ENCODE results near the gene ZNF580.
A peak's percentile ranks its signal among the peaks of the same experiment; 100 is the strongest.

Gene ZNF580, protein sequence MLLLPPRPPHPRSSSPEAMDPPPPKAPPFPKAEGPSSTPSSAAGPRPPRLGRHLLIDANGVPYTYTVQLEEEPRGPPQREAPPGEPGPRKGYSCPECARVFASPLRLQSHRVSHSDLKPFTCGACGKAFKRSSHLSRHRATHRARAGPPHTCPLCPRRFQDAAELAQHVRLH

DNA sequence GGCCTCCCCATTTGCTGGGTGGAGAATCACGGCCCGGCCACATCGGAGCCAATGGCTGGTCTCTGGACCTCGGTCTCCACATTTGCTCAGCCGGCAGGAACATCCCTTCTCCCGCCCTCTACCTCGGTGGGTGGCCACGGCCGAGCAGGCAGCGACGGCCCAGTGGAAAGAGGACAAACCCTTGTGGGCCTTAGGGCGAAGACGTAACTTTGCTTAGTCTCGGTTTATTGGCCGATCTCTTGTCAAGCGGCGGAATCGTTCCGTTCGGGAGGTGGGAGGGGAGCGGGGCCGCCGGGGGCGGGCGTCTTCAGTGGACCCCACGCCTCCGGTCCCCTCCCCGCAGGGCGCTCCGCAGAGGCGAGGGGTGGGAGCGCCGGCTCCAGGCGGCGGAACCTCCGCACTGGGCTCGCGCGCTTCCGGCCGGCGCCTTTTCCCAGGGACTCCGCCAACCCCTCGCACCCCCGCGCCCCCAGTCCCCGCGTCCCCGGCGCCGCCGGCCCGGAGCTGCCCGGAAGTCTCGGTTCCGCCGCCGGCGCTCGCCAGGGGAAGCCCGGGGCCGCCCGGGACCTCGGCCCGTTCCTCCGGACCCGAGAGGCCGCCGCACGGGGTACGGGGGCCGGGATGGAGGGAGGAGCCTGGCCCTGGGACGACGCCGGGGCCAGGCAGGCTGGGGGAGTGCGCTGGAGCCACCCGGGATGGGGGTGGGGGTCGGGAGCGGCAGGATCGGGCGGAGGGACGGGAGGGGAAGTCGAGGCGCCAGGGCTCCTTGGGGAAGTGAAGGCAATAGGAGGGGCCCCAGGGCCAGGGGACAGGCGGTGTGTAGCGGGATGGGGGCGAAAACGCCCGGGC is at the start of gene ZNF580:
TSS of gene ZNF580 (plus strand) at position 426 of the 849 bp plus-strand sequence. CDS start 1,507 bp downstream, outside the sequence.
- FAIRE-seq (peak; percentile 77), DNase-seq (ENCODE audit: insufficient read length, low spot score) (no peak)

DNA sequence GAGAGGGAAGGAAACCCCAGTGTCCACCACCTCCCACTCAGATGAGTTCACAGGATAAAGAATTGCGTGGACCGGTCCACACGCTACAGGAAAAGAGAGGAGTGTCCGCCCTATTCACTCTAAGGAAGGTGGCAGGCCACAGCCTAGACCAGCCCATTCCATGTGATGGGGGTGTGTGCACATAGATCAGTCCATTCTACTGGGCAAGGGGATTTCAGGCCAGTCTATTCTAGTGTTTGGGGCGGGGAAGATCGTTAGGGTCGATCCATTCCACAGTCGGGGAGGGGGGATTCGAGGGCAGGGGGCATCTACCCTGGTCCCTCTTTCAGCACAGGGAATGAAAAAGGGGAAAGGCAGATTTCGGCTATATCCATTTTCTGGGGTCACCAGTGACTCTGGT is 49.2 kb upstream of the ZNF580 start:
- no peak for FAIRE-seq
- no peak for DNase-seq (ENCODE audit: insufficient read length, low spot score)

DNA sequence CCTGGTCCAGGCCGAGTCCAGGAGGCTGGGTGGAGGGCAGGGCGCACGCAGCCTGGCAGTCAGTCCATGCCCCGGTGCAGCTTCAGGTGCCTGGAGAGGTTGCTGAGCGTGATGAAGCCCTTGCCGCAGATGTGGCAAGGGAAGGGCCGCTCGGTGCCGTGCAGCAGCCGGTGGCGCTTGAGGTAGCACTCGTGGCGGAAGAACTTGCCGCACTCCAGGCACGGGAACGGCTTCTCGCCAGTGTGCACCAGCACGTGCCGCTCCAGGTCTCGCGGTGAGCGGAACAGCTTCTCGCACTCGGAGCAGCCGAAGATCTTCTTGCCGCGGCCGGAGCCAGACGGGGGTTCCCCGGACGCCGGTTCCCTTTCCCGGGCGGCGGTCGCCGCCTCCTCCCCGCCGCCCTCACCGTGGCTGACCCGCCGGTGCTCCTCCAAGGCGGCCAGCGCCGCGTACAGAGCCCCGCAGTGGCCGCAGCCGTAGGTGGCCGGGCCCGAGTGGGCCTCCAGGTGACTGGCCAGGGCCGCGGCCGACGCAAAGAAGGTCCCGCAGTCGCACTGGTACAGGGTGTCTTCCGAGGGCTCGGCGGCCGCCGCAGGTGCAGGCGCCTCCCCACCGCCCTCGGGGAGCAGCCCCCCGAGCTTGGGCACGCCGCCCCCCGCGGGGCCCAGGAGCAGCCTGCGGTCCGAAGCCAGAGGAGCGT is 48.3 kb upstream of the ZNF580 start:
- DNase-seq (ENCODE audit: insufficient read length, low spot score), result no peak
- no peak for FAIRE-seq

DNA sequence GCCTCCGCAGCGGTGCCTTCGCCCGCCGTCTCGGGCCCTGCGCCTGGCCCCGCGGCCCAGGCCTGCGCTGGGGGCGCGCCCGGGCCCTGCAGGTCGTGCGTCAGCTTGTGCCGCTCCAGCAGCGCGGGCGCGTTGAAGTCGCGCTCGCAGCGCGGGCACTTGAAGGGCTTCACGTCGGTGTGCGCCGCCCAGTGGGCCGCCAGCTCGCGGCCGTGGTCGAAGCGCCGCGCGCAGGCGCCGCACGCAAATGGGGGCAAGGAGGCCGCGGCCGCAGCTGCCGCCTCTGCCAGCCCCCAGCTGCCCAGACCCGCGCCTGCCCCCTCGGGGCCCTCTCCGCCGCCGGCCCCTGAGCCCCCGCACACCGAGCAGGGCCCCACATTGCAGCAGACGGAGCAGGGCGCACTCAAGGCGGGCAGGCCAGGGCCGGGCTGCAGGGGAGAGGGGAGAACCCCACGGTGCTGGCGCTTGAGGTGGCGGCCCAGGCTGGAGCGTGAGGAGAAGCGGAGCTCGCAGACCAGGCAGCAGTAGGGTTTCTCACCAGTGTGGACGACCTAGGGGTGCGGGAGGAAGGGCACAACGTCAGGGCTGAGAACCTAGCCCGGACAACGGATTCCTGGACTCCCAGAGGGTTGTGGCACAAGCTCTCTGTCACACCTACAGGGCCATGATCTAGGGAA is 47.6 kb upstream of the ZNF580 start:
- FAIRE-seq (no peak), DNase-seq (ENCODE audit: insufficient read length, low spot score) (no peak)

DNA sequence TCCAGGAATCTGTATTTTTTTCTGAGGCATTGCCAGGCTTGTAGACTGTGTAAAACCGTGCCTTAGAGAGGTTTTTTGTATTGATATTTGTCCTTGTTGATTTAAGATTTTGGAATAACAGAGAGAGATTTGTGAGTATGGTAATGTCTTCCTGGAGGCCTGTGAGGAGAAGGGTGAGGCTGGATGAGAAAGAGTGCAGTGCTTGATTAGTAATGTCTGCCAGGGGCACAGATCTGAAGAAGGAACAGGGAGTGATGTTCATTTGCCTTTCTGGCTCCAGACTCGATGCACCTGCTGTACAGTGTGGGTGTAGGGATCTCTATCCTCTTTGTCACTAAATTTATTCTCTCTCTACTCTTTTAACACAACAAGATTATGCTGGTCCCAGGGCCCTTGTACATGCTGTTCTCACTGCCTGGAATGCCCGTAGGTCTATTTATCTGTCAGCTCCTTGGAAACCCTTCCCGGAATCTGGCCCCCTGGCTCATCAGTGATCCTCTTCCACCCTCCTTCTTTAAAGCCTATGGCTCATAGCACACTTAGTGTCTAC is 45.7 kb upstream of the ZNF580 start:
- FAIRE-seq (no peak), DNase-seq (ENCODE audit: insufficient read length, low spot score) (no peak)

DNA sequence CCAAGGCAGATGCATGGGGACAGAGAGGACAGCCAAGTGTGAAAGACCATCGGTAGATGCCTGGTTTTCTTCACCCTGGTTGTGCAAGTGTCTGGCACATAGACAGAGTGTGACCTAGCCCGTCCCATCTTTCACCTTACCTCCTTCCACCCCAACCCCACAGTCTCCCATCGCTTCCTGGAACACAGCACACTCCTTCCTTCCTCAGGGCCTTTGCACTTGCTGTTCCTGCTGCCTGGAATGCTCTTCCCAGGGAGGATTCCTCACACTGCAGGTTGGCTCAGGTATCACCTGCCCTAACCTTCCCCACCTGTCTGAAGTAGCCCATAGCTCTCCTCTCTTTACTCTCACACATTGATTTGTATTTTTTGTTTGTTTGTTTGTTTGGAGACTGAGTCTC is 44.5 kb upstream of the ZNF580 start:
- DNase-seq (ENCODE audit: insufficient read length, low spot score), result no peak
- no peak for FAIRE-seq

DNA sequence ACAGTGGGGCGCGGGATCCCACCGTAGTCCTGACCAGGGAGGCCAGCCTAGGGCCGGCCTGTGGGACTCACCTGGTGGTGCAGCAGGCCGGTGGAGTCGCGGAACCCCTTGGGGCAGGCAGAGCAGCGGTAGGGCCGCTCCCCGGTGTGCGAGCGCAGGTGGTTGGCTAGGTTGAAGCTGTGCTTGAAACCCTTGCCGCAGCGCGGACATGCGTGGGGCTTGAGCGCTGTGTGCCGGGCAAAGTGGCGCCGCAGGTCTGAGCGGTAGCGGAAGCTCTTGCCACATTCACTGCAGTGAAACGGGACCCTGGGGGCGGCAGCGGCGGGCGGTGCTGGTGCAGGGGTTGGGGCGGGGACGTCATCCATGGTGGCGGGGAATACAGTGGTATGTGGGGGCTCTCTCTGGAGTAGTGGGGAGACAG is 43.3 kb upstream of the ZNF580 start:
- DNase-seq (ENCODE audit: insufficient read length, low spot score), result no peak
- FAIRE-seq, result no peak

DNA sequence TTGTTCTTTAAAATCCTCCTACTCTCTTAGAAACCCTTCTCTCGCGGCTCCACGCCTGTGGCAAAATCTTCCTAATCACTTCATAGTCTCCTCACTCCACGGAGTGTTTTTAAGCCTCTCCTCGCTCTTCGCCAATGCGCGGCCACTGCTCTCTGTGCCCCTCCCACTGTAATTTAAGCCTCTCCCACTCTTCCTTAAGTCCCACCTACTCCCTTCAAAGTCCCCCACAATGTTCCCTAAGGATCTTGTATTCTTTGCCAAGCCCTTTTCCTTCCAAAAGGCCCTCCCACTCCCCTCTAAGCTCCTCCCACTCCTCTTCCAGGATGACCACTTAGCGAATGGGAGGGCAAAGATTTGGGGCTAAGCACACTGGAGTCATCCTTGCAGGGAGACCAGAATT is 42.8 kb upstream of the ZNF580 start:
- no peak for FAIRE-seq
- DNase-seq (ENCODE audit: insufficient read length, low spot score), result no peak

DNA sequence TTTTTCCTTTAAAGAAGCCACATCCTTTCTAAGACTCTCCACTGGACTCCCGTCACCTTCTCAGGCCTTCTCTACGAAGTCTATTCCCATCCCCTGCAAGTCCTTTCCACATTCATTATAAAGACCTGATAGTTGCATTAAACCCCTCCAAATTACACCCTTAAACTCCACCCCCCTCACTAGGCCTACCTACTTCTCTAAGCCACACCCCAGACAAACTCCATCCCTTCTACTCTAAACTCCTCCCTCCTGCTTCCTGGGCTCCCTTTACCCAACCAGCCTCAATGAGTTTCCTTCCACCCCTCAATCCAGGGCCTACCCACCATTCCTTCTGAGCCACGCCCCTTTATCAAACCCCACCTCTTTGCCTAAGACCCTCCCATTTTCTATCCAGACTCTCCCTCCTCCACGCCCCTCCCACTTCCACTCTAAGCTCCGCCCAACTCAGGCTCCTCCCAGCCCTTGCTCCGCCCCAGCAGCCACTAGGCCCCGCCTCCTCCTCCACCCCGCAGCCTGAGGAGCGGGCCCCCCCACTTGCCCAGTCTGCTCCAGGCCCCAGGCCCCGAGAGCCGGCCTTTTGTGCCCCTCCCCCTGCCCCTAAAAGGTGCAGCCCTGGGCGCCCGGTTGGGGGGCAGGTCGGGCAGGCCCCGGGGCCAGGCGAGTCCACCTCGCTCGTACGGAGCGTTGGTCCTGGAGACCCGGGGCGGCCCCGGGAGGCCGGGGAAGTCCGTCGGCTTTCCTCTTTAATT is 41.9 kb upstream of the ZNF580 start:
- FAIRE-seq, result peak; percentile 95

DNA sequence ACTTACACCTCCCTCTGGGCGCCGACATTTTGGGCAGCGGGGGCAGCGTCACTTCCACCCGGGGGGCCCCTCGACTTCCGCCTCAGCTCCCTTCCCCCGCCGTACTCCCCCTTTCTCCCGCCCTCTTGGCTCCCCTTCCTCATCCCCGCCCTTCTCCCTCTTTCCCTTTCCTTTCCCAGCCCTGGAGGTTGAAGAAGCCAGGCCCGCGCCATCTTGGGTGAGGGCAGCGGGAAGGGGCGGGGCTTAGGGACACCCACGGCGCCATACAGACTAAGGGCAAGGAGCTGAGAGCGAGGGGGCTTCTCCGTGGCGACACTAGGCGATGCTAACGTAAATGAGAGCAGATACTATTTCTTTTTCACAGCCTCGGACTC is 41.3 kb upstream of the ZNF580 start, which contains the start of gene FIZ1:
TSS of gene FIZ1 (minus strand) at position 50 of the 374 bp plus-strand sequence. CDS start 1,652 bp downstream, outside the sequence.
- FAIRE-seq (no peak), DNase-seq (ENCODE audit: insufficient read length, low spot score) (peak; percentile 85)

More for the DNA sequence above, 41.9 kb upstream of the ZNF580 start:
- DNase-seq (ENCODE audit: insufficient read length, low spot score), result peak; percentile 77

DNA sequence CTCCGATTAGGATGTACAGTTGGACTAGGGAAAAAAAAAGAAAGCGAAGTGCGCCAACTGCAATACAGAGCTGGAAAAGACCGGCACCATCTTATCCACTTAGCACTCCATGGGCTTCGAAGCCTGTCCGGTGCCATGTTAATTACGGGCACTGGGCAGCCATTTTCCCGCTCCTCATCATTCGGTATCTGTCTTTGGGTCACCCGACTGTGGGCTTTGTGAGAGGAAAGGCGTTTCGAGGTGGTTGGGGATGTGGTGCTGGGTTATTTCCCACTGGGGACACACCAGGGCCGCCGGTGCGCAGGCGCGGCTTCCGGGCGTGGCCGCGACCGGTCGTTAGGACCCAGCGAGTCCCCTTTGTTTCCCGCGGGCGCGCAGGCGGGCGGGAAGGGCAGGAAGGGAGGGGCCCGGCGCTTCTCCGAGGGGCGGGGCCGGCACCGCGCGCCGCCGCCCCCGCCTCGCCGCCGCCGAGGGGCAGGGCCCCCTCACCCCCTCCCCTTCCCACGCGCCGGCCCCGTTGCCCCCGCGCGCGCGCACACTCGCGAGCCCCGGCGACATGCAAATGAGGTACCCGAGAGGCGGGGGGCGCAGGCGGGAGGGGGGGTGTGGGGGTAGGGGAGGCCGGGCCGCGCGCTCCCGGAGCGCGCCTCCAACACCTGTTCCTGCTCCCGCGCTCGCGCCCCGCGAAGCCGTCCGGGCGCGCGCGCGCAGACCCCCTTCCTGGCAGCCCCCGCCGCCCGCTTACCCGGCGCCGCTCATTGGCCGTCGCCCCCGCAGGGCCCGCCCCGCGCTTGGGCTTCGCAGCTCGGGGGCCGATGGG is 40.8 kb upstream of the ZNF580 start, which contains the start of gene ZNF524:
TSS of gene ZNF524 (plus strand) at position 447 of the 820 bp plus-strand sequence. CDS start 1,825 bp downstream, outside the sequence.
- FAIRE-seq, result no peak
- DNase-seq (ENCODE audit: insufficient read length, low spot score), result peak; percentile 80

DNA sequence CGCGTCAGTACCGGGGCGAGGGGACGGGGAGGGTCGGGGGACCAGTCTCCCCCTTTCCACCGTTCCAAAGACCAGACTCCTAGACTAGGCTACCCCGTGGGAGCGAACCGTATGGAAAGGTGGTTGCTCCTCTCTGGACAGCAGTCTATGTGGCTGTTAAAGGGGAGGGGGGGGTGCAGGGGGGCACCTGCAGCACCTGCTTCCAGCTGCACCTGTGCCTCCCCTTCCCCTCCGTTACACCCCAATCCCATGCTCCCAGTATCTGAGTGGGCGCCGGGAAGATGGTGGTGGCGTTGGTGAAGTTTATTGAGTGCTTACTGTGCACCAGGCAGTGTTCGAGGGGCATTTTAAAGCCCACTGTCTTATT is 40.2 kb upstream of the ZNF580 start:
- FAIRE-seq (no peak), DNase-seq (ENCODE audit: insufficient read length, low spot score) (no peak)

DNA sequence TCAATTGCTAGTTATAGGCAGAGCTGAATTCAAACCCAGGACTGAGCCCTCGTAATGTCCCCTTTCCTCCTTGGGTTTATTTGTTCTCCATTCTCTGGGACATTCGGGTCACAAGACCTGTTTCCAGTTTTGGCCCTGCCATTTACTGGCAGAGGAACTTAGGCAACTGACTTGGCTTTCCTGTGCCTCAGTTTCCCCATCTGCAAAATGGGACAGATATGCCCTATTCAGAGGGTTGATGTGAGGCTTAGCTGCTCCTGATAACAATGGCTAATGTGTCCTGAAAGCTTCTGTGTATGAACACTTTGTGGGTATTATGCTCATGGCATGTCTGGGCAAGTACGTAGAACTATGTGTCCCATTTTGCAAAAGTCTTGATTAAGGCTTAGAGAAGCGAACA is 39.7 kb upstream of the ZNF580 start:
- FAIRE-seq (no peak), DNase-seq (ENCODE audit: insufficient read length, low spot score) (no peak)

DNA sequence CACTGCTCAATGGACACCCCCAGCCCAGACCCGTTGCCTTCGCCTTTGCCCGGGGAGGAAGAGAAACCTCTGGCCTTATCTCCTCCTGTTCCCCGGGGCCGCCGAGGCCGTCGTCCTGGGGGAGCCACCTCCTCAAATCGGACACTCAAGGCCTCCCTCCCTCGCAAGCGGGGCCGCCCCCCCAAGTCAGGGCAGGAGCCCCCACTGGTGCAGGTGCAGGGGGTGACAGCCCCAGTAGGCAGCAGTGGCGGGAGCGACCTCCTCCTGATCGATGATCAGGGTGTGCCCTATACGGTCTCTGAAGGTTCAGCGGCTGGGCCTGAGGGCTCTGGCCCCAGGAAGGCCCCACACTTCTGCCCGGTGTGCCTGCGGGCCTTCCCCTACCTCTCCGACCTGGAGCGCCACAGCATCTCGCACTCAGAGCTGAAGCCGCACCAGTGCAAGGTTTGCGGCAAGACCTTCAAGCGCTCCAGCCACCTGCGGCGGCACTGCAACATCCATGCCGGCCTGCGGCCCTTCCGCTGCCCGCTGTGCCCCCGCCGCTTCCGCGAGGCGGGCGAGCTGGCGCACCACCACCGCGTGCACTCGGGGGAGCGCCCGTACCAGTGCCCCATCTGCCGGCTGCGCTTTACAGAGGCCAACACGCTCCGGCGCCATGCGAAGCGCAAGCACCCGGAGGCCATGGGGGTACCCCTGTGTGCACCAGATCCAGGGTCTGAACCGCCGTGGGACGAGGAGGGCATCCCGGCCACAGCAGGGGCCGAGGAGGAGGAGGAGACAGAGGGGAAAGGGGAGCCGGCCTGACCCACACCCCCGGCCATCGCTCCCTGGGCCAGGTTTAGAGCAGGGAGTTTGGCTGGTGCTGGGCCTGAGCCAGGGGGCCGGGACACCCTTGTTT is 38.4 kb upstream of the ZNF580 start:
- FAIRE-seq (no peak), DNase-seq (ENCODE audit: insufficient read length, low spot score) (no peak)

DNA sequence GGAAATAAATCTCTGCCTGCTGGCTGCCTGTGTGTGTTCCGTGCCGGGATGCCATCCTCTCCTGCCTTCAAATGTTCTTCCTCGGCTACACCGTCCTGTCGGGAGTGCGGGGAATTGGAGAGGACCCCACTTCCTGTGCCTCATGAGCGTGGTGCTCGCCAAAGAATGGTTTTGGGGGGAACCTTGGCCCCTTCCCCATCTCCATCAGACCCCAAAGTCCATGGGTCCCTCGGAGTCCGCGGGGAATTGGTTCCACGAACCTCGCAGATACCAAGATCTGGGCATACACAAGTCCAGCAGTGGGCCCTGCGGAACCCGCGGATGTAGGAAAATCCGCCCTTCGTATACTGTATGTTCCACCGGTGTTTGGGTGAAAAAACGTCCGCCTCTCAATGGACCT is 37.7 kb upstream of the ZNF580 start:
- FAIRE-seq (no peak), DNase-seq (ENCODE audit: insufficient read length, low spot score) (no peak)

DNA sequence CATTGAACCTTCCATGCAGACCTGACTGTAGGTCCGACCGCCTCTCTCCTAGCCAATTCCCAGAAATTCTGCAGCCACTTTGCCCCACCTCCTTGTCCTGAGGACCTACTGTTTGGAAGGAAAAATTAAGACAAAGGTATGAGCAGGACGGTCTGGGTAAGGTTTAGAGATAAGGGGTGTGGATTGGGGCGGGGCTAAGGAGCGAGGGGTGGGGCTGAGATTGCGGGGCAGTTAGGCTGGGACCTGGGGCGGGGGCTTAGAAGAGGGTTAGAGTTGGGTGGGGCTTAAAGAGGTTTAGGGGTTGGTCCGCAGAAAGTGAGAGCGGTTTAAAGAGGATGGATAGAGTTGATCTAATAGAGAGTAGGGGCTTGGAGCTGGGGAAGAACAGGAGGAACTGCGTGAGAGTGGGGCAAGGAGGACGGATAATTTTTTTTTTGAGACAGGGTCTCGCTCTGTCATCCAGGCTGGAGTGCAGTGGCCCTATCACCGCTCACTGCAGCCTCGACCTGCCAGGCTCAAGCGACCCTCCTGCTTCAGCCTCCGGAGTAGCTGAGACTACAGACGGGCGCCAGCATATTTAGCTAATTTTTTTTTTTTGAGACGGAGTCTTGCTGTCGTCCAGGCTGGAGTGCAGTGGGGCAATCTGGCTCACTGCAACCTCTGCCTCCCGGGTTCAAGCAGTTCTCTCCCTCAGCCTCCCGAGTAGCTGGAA is 37.1 kb upstream of the ZNF580 start:
- DNase-seq (ENCODE audit: insufficient read length, low spot score) (no peak), FAIRE-seq (no peak)

DNA sequence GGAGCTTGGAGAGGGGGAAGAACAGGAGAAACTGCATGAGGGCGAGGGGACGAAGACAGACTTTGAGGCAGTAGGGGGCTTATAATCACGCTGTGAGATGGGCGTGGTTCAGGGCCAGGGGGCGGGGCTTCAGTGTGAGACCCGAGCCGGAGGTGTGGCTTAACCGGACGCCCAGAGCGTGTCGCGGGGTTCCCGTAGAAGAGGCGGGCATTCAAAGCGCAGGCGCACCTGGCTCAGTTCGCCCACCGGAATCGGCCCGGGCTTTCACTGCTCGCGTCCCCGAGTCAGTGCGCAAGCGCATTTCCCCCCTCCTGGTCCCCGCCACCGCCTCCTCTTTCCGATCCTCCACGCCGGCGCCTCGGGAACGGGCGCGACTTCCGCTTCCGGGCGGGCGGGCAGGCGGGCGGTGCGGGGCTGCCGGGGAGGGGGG is 35.6 kb upstream of the ZNF580 start:
- DNase-seq (ENCODE audit: insufficient read length, low spot score) (peak; percentile 92), FAIRE-seq (peak; percentile 93)
